Esophagus squamous epithelium (tissue), 5 donors: ENCODE data around the gene WFDC5. TPM values are rescaled to one million over a fixed set of nuclear protein-coding genes. Genes with fewer than 3 reads are reported as not detected.
"Not testable (repeated sequence)": the region's sequence is repeated elsewhere in the genome, so short reads cannot be mapped to it uniquely, and the experiment has no call there.

Experiments
- DNase-seq: peaks from one replicate; lab custom pipeline; 2025; lab: John Stamatoyannopoulos, UW
- H3K27ac ChIP-seq, 4 donors: fragments of 200-600 bp; sonication (generic); one replicate each; pipeline ENCODE4 v1.5.1; 2016 to 2019; ENCODE audit warnings: mild to moderate bottlenecking in 1 of 4
- H3K27me3 ChIP-seq, 4 donors: fragments of 200-600 bp; sonication (generic); 1 replicate in 3 of 4; 2 replicates in 1 of 4; pipeline versions ENCODE4 v1.5.1 to v1.6.0; 2017 to 2021; ENCODE audit warnings: antibody characterized with exemption in 1 of 4
- H3K36me3 ChIP-seq, 3 donors: fragments of 200-600 bp; sonication (generic); one replicate each; pipeline ENCODE4 v1.5.1; 2016 to 2019
- H3K4me1 ChIP-seq, 3 donors: fragments of 200-600 bp; sonication (generic); one replicate each; pipeline ENCODE4 v1.5.1; 2017 to 2019
- H3K4me3 ChIP-seq, 4 donors: fragments of 200-600 bp; sonication (generic); 1 replicate in 3 of 4; 2 replicates in 1 of 4; pipeline ENCODE4 v1.5.1; 2016 to 2019; ENCODE audit warnings: mild to moderate bottlenecking in 2 of 4, moderate library complexity in 1 of 4
- H3K9me3 ChIP-seq, 3 donors: fragments of 200-600 bp; sonication (generic); one replicate each; pipeline ENCODE4 v1.5.1; 2016 to 2019
- POLR2A ChIP-seq, 4 donors: fragments of 450-650 bp; IDR thresholded peaks; one replicate each; pipeline ENCODE4 v1.6.1; 2017; ENCODE audit warnings: antibody characterized with exemption in 4 of 4, mild to moderate bottlenecking in 4 of 4, moderate library complexity in 3 of 4
- WGBS, 2 donors: methylation state at CpG; one replicate each; pipeline ENCODE4 v1.1.5; 2018; 5-methylcytosine and 5-hydroxymethylcytosine counted together
- intact Hi-C: fragments of 100-400 bp; cut with DNase I; formaldehyde crosslinking; loops from one replicate; pipeline ENCODE4 v1.15.0; 2022
- total RNA-seq, 4 donors: library from RNA; depleted of rRNA; stranded (reverse); fragments of >200 nt; gene quantifications; one replicate each; pipeline ENCODE4 v1.1.0, GENCODE V29; 2016
- TF ChIP-seq, protein P1 (sequence below), 6 experiments: fragments of 450-650 bp in 4 of 6; fragments of 200-600 bp in 2 of 6; sonication (generic) in 2 of 6; IDR thresholded peaks; one replicate each; pipeline ENCODE4 v1.5.1; 2016 to 2019; ENCODE audit warnings: antibody characterized with exemption in 6 of 6, mild to moderate bottlenecking in 4 of 6, moderate library complexity in 4 of 6
- donor health status: DM: yes; HTN: yes; CAD: no.

WFDC5 gene, protein sequence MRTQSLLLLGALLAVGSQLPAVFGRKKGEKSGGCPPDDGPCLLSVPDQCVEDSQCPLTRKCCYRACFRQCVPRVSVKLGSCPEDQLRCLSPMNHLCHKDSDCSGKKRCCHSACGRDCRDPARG
- total RNA-seq = 10 to 100 TPM in 1 of 4 donors, 1 to 10 TPM in 3; 3.1 to 32.1 (median 4.6) TPM

DNA sequence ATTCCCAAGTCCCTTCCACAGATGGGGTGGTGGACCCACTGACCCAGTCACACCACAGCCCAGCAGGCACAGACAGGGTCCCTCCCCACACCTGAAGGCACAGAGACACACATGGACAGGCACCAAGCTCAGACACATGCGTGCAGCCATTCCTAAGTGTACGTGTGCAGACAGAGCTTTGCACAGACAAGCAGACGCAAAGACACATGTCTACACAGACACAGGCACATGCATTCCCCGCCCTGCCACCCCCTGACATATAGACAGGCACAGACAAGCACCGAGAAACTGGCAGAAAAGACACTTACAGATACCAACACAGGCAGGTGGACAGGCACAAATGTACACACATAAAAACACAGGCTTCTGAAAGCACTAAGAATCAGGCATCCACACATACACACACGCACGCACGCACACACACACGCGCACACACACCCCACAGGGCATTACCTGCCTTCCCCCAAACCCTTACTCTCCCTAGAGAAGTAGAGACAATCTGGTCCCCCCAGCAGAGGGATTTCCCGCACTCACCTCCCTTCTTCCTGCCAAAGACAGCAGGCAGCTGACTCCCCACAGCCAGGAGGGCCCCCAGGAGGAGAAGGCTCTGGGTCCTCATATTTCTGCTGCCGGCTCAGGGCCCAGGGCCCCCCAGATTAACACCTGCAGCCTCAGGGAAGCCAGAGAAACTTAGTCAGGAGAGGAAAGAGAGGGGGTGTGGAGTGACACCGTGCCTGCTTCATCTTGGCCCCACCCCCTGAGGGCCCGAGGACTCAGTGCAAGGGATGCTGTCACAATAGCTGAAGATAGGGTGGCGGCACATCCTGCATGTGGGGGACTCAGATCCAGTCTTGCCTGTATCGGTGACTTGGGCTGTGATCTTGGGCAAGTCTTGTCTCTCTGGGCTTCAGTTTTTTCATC is at the start of gene WFDC5:
WFDC5 (minus strand) TSS at position 710 of the 921 bp plus-strand sequence; CDS start at position 619, 91 bp downstream.
- WGBS, 2 donors = 22 to 35% methylated on average over 9 to 12 of the region's 16 CpGs
- no peaks in the 10 kb centered on the region for H3K9me3 ChIP-seq
- no peak for DNase-seq
- H3K27me3 ChIP-seq = peaks cover 0 to 37% (median 0%) of the 10 kb centered on the region in 4 donors
- intact Hi-C loops = no loop called here
- H3K4me3 ChIP-seq = no peak within 1 kb of the TSS
- no peaks in the 10 kb centered on the region for H3K36me3 ChIP-seq
- H3K4me1 ChIP-seq = peaks cover 9 to 22% (median 10%) of the 10 kb centered on the region in 3 donors
- H3K27ac ChIP-seq = peak within 1 kb of the TSS; percentile 38 to 78 (median 70)
- TF ChIP-seq POLR2A (IDR thresholded peaks at IDR 0.05) = no peak
- TF ChIP-seq, protein P1, sequence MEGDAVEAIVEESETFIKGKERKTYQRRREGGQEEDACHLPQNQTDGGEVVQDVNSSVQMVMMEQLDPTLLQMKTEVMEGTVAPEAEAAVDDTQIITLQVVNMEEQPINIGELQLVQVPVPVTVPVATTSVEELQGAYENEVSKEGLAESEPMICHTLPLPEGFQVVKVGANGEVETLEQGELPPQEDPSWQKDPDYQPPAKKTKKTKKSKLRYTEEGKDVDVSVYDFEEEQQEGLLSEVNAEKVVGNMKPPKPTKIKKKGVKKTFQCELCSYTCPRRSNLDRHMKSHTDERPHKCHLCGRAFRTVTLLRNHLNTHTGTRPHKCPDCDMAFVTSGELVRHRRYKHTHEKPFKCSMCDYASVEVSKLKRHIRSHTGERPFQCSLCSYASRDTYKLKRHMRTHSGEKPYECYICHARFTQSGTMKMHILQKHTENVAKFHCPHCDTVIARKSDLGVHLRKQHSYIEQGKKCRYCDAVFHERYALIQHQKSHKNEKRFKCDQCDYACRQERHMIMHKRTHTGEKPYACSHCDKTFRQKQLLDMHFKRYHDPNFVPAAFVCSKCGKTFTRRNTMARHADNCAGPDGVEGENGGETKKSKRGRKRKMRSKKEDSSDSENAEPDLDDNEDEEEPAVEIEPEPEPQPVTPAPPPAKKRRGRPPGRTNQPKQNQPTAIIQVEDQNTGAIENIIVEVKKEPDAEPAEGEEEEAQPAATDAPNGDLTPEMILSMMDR (IDR thresholded peaks at IDR 0.05) = no peak

DNA sequence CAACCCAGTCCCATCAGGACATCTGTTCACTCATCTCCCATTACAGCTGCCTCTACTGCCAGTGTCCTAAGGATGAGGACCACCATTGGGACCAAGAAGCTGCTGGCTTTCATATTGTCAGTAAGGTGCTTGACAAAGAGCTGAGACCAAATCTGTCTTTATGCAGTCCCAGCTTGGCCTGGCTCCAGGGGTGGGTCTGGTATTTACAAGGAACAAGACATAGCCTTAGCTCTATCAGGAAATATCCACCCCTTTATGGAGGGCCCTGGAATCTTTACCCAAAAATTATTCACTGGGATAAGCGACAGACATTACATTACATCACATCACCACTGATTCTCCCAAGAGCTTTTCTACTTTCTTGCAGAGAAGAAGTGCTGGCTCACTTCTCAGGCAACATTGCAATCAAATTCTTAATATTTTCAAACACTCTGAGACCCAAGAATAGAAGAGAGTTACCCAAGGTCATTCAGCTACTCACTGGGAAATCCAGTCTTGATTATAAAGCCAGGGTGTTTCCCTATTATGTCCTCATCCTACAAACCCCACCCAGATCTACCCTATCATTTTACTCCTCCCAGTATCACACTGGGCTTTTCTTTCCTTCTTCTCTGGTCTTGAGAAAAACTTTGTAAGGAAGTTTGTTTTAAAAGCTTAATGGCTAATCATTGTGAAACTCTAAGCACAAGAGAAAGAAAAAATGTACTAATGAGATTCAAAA is 48.3 kb upstream of the WFDC5 start:
- Histone ChIP-seq H3K4me3 (no peak overlapping the region), H3K9me3 (peaks cover 0 to 17% (median 0%) of the 10 kb centered on the region in 3 donors), H3K36me3 (no peaks in the 10 kb centered on the region), H3K27ac (peak overlapping the region in 2 of 4 donors; percentile 32 to 41), H3K27me3 (peaks cover 0 to 10% (median 0%) of the 10 kb centered on the region in 4 donors), H3K4me1 (peaks cover 0 to 10% (median 0%) of the 10 kb centered on the region in 3 donors)
- WGBS, 2 donors = 50 to 90% methylated on average over 1 of the region's 1 CpG
- intact Hi-C loops = no loop called here
- no peak for DNase-seq
- no peak for TF ChIP-seq POLR2A (IDR thresholded peaks at IDR 0.05)
- TF ChIP-seq, protein P1 (IDR thresholded peaks at IDR 0.05) = no peak

DNA sequence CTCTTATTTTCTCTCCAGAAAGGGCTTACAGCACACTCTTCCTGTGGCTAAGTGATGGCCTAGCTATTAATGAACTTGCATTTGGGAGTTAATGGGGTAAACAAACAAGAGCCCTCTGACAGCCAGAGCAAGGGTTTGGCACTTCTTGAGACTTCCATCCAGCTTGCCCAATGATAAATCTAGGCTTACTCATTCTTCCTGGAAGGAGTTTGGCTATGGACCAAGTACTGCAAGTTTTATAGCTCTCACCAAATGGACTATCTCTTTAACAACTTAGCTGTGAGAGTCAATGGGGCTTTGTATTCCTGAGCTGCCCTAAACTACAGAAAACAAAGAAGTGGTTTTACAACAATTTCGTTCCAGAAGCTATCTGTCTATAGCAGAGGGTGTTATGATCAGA is 43.0 kb upstream of the WFDC5 start:
- DNase-seq = no peak
- TF ChIP-seq, protein P1 (IDR thresholded peaks at IDR 0.05) = no peak
- TF ChIP-seq POLR2A (IDR thresholded peaks at IDR 0.05) = no peak
- peaks cover 4 to 23% (median 5%) of the 10 kb centered on the region in 3 donors for H3K4me1 ChIP-seq

DNA sequence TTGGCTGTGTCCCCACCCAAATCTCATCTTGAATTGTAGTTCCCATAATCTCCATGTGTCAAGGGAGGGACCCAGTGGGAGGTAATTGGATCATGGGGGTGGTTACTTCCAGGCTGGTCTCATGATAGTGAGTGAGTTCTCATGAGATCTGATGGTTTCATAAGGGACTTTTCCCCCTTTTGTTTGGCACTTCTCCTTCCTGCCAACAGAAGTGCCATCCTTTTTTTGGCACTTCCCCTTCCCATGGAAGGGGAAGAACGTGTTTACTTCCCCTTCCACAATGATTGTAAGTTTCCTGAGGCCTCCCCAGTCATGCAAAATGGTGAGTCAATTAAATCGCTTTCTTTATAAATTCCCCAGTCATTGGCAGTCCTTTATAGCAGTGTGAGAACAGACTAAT is 41.7 kb upstream of the WFDC5 start:
- H3K4me1 ChIP-seq = peaks cover 4 to 21% (median 5%) of the 10 kb centered on the region in 3 donors
- intact Hi-C loops = no loop called here
- H3K9me3 ChIP-seq = peaks cover 0 to 7% (median 0%) of the 10 kb centered on the region in 3 donors
- WGBS, 2 donors = 43 to 46% methylated on average over 2 of the region's 2 CpGs
- TF ChIP-seq, protein P1 (IDR thresholded peaks at IDR 0.05) = no peak
- no peak for TF ChIP-seq POLR2A (IDR thresholded peaks at IDR 0.05)
- DNase-seq = no peak
- H3K4me3 ChIP-seq = no peak overlapping the region
- no peak overlapping the region for H3K27ac ChIP-seq
- no peaks in the 10 kb centered on the region for H3K36me3 ChIP-seq
- H3K27me3 ChIP-seq = no peaks in the 10 kb centered on the region

More for the DNA sequence above, 43.0 kb upstream of the WFDC5 start:
- H3K27ac ChIP-seq = peak overlapping the region in 3 of 4 donors; percentile 9 to 50 (median 24)
- H3K36me3 ChIP-seq = no peaks in the 10 kb centered on the region
- peaks cover 0 to 7% (median 0%) of the 10 kb centered on the region in 3 donors for H3K9me3 ChIP-seq
- peaks cover 0 to 3% (median 0%) of the 10 kb centered on the region in 4 donors for H3K27me3 ChIP-seq
- H3K4me3 ChIP-seq = peak overlapping the region in 1 of 4 donors; percentile 9
- intact Hi-C loops = no loop called here
- WGBS, 2 donors = 13 to 38% methylated on average over 1 of the region's 1 CpG

DNA sequence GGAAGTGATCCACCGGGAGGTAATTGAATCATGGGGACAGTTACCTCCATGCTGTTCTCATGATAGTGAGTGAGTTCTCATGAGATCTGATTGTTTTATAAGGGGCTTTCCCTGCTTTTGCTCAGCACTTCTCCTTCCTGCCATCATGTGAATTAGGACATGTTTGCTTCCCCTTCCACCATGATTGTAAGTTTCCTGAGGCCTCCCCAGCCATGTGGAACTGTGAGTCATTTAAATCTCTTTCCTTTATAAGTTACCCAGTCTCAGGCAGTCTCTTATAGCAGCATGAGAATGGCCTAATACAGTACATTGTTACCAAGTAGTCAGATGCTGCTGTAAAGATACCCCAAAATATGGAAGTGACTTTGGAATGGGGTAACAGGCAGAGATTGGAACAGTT is 39.8 kb upstream of the WFDC5 start:
- H3K36me3 ChIP-seq, H3K9me3 ChIP-seq, intact Hi-C loops, DNase-seq, H3K4me3 ChIP-seq, H3K27ac ChIP-seq, H3K27me3 ChIP-seq: not testable (repeated sequence)
- WGBS, 2 donors = 71 to 100% methylated on average over 1 of the region's 1 CpG
- peaks cover 4 to 21% (median 5%) of the 10 kb centered on the region in 3 donors for H3K4me1 ChIP-seq
